HepG2 (cell line): ENCODE measurements around the gene VAV2. TPM values are rescaled to one million over a fixed set of nuclear protein-coding genes. Genes with fewer than 3 reads are reported as not detected.

ENCODE experiments used
- FOXA1 ChIP-seq, 2 experiments: fragments of 450-650 bp in 1 of 2; sonication (generic) in 1 of 2; formaldehyde crosslinking in 1 of 2; IDR thresholded peaks; 2 replicates each; pipeline versions ENCODE4 v1.4.0 to v1.6.1; 2016 to 2020; ENCODE audit warnings: missing genetic modification reagents in 1 of 2
- GPN1 ChIP-seq: sonication (generic); formaldehyde crosslinking; IDR thresholded peaks from 2 replicates; pipeline ENCODE4 v1.5.1; 2020; ENCODE audit warnings: missing genetic modification reagents, borderline replicate concordance
- NFIC ChIP-seq: IDR thresholded peaks from 2 replicates; pipeline ENCODE4 v1.6.1; 2012; ENCODE audit warnings: mild to moderate bottlenecking, low read length, inconsistent platforms
- NR1H2 ChIP-seq: sonication (generic); formaldehyde crosslinking; IDR thresholded peaks from 2 replicates; pipeline ENCODE4 v1.8.1; 2022; ENCODE audit warnings: low read depth, missing genetic modification reagents, borderline replicate concordance
- PHB2 ChIP-seq: fragments of 450-650 bp; IDR thresholded peaks from 2 replicates; pipeline ENCODE4 v1.6.1; 2018; ENCODE audit not compliant: partially characterized antibody
- SP140L ChIP-seq: sonication (generic); formaldehyde crosslinking; IDR thresholded peaks from 2 replicates; pipeline ENCODE4 v1.4.0; 2020; ENCODE audit warnings: missing genetic modification reagents, borderline replicate concordance
- ZEB1 ChIP-seq: IDR thresholded peaks from 2 replicates; pipeline ENCODE4 v1.6.1; 2012; ENCODE audit warnings: mild to moderate bottlenecking, low read depth, inconsistent platforms; ENCODE audit not compliant: insufficient replicate concordance
- ZNF121 ChIP-seq: sonication (generic); formaldehyde crosslinking; IDR thresholded peaks from 2 replicates; pipeline ENCODE4 v1.5.0; 2020; ENCODE audit warnings: mild to moderate bottlenecking, missing genetic modification reagents
- ZNF33B ChIP-seq: sonication (generic); formaldehyde crosslinking; IDR thresholded peaks from 2 replicates; pipeline ENCODE4 v1.5.1; 2020; ENCODE audit warnings: mild to moderate bottlenecking, missing genetic modification reagents
- ZNF367 ChIP-seq: sonication (generic); formaldehyde crosslinking; IDR thresholded peaks from 2 replicates; pipeline ENCODE4 v1.4.0; 2020; ENCODE audit warnings: missing genetic modification reagents, borderline replicate concordance
- ZNF674 ChIP-seq: sonication (generic); formaldehyde crosslinking; IDR thresholded peaks from 2 replicates; pipeline ENCODE4 v1.5.0; 2020; ENCODE audit warnings: low read depth, mild to moderate bottlenecking, missing genetic modification reagents
- ZNF790 ChIP-seq: sonication (generic); formaldehyde crosslinking; IDR thresholded peaks from 2 replicates; pipeline ENCODE4 v1.8.0; 2022; ENCODE audit warnings: missing genetic modification reagents, mild to moderate bottlenecking, borderline replicate concordance
- ZSCAN21 ChIP-seq: sonication (generic); formaldehyde crosslinking; IDR thresholded peaks from 2 replicates; pipeline ENCODE4 v1.8.0; 2022; ENCODE audit warnings: mild to moderate bottlenecking, missing genetic modification reagents, moderate library complexity, borderline replicate concordance
- ZZZ3 ChIP-seq: sonication (generic); formaldehyde crosslinking; IDR thresholded peaks from 2 replicates; pipeline ENCODE4 v1.4.0; 2020; ENCODE audit warnings: missing genetic modification reagents, mild to moderate bottlenecking, borderline replicate concordance
- polyA plus RNA-seq, 8 experiments: library from polyadenylated mRNA; depleted of rRNA in 3 of 8; stranded (reverse) in 7 of 8; unstranded in 1 of 8; fragments of >200 nt; fragmentation: Illumina TruSeq in 4 of 8; extraction: Trizol in 4 of 8; gene quantifications; 2 replicates each; pipeline versions ENCODE4 v1.2.1 to v1.2.3, GENCODE V29; 2011 to 2016; ENCODE audit warnings: low read depth in 4 of 8, missing spikeins in 1 of 8, mixed read lengths in 1 of 8; ENCODE audit not compliant: insufficient read depth in 1 of 8
- total RNA-seq, 5 experiments: library from RNA; depleted of rRNA; stranded (reverse); fragments of >200 nt; fragmentation: Illumina TruSeq; extraction: Trizol; gene quantifications; 2 replicates each; pipeline ENCODE4 v1.2.3, GENCODE V29; 2016; ENCODE audit warnings: low read depth in 1 of 5
- TF ChIP-seq, protein P1 (sequence below): sonication (generic); formaldehyde crosslinking; conservative IDR thresholded peaks from 2 replicates; pipeline ENCODE4 v1.5.0; 2020; ENCODE audit warnings: missing genetic modification reagents
- TF ChIP-seq, protein P2 (sequence below): sonication (generic); formaldehyde crosslinking; IDR thresholded peaks from 2 replicates; pipeline ENCODE4 v1.8.0; 2022; ENCODE audit warnings: missing genetic modification reagents, mild to moderate bottlenecking, moderate library complexity, borderline replicate concordance
- TF ChIP-seq, protein P3 (sequence below): sonication (generic); formaldehyde crosslinking; IDR thresholded peaks from 2 replicates; pipeline ENCODE4 v1.4.0; 2020; ENCODE audit warnings: missing genetic modification reagents, borderline replicate concordance
- TF ChIP-seq, protein P4 (sequence below): sonication (generic); formaldehyde crosslinking; IDR thresholded peaks from 2 replicates; pipeline ENCODE4 v1.4.0; 2020; ENCODE audit warnings: low read depth, missing genetic modification reagents

The VAV2 gene
- total and polyA plus RNA-seq, 2 of the 13 experiments (the other 11 are each of a cell fraction or from before 2014, with no cell fraction given) = 22.5 to 22.9 TPM

DNA sequence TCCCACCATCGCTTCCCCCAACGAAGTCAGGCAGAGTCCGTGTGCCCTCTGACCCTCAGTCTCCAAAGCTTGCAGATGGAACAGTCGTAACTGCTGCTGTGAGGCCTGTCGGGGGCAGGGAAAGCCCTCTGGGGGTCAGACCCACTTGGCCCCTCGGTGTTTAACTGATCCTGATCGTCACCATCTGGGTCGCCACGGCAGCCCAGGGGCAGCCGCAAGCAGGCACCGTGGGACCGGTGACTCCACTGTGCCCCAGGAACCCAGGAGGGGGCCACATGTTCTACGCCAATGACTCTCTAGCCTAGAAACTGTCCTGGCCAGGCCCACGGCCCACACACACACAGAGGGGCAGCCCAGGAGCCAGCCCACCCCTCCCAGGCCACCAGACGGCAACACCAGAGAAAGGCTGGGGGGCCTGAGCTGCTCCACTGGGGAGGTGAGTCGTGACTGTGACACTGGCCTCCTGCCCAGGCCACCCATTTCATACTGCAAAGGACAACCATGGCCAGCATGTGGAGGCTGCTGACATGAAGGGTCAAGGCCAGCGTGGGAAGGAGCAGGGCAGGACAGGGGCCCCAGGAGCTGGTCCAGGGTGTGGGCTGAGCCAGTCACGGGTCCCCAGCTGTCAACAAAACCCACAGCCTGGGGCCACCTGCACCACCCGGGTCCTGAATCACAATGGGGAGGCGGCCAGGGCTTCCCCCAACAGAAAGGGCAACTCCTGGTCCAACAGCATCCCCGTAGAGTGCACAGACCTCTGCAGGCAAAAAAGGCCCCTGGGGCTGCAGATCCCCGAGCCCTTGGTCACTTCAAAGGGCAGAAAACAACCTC, 20.8 kb downstream of the VAV2 start (continued):
- TF ChIP-seq, protein P1, sequence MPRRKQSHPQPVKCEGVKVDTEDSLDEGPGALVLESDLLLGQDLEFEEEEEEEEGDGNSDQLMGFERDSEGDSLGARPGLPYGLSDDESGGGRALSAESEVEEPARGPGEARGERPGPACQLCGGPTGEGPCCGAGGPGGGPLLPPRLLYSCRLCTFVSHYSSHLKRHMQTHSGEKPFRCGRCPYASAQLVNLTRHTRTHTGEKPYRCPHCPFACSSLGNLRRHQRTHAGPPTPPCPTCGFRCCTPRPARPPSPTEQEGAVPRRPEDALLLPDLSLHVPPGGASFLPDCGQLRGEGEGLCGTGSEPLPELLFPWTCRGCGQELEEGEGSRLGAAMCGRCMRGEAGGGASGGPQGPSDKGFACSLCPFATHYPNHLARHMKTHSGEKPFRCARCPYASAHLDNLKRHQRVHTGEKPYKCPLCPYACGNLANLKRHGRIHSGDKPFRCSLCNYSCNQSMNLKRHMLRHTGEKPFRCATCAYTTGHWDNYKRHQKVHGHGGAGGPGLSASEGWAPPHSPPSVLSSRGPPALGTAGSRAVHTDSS (CRISPR knock-in tag) = no peak
- TF ChIP-seq ZNF790 (no peak), NFIC (no peak), FOXA1 (IDR thresholded peaks at IDR 0.05) (no peak), FOXA1 (CRISPR knock-in tag; IDR thresholded peaks at IDR 0.05) (no peak), ZZZ3 (CRISPR knock-in tag) (no peak), ZNF367 (CRISPR knock-in tag) (no peak), ZEB1 (no peak), SP140L (CRISPR knock-in tag) (no peak), ZNF674 (no peak), NR1H2 (CRISPR knock-in tag) (no peak; the same call in 1 of the 2 replicates), ZSCAN21 (CRISPR knock-in tag) (no peak; the same call in 1 of the 2 replicates), GPN1 (CRISPR knock-in tag) (no peak), ZNF121 (CRISPR knock-in tag) (no peak), ZNF33B (CRISPR knock-in tag) (no peak), PHB2 (no peak)
- TF ChIP-seq, protein P2, sequence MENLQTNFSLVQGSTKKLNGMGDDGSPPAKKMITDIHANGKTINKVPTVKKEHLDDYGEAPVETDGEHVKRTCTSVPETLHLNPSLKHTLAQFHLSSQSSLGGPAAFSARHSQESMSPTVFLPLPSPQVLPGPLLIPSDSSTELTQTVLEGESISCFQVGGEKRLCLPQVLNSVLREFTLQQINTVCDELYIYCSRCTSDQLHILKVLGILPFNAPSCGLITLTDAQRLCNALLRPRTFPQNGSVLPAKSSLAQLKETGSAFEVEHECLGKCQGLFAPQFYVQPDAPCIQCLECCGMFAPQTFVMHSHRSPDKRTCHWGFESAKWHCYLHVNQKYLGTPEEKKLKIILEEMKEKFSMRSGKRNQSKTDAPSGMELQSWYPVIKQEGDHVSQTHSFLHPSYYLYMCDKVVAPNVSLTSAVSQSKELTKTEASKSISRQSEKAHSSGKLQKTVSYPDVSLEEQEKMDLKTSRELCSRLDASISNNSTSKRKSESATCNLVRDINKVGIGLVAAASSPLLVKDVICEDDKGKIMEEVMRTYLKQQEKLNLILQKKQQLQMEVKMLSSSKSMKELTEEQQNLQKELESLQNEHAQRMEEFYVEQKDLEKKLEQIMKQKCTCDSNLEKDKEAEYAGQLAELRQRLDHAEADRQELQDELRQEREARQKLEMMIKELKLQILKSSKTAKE = peak; percentile 33; the same call in 1 of the 2 replicates
- TF ChIP-seq, protein P3, sequence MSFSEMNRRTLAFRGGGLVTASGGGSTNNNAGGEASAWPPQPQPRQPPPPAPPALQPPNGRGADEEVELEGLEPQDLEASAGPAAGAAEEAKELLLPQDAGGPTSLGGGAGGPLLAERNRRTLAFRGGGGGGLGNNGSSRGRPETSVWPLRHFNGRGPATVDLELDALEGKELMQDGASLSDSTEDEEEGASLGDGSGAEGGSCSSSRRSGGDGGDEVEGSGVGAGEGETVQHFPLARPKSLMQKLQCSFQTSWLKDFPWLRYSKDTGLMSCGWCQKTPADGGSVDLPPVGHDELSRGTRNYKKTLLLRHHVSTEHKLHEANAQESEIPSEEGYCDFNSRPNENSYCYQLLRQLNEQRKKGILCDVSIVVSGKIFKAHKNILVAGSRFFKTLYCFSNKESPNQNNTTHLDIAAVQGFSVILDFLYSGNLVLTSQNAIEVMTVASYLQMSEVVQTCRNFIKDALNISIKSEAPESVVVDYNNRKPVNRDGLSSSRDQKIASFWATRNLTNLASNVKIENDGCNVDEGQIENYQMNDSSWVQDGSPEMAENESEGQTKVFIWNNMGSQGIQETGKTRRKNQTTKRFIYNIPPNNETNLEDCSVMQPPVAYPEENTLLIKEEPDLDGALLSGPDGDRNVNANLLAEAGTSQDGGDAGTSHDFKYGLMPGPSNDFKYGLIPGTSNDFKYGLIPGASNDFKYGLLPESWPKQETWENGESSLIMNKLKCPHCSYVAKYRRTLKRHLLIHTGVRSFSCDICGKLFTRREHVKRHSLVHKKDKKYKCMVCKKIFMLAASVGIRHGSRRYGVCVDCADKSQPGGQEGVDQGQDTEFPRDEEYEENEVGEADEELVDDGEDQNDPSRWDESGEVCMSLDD (CRISPR knock-in tag) = no peak
- TF ChIP-seq, protein P4, sequence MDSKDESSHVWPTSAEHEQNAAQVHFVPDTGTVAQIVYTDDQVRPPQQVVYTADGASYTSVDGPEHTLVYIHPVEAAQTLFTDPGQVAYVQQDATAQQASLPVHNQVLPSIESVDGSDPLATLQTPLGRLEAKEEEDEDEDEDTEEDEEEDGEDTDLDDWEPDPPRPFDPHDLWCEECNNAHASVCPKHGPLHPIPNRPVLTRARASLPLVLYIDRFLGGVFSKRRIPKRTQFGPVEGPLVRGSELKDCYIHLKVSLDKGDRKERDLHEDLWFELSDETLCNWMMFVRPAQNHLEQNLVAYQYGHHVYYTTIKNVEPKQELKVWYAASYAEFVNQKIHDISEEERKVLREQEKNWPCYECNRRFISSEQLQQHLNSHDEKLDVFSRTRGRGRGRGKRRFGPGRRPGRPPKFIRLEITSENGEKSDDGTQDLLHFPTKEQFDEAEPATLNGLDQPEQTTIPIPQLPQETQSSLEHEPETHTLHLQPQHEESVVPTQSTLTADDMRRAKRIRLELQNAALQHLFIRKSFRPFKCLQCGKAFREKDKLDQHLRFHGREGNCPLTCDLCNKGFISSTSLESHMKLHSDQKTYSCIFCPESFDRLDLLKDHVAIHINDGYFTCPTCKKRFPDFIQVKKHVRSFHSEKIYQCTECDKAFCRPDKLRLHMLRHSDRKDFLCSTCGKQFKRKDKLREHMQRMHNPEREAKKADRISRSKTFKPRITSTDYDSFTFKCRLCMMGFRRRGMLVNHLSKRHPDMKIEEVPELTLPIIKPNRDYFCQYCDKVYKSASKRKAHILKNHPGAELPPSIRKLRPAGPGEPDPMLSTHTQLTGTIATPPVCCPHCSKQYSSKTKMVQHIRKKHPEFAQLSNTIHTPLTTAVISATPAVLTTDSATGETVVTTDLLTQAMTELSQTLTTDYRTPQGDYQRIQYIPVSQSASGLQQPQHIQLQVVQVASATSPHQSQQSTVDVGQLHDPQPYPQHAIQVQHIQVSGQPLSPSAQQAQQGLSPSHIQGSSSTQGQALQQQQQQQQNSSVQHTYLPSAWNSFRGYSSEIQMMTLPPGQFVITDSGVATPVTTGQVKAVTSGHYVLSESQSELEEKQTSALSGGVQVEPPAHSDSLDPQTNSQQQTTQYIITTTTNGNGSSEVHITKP (CRISPR knock-in tag) = 0 out of 2 replicates have a peak, but pooled peaks have one; percentile 18
